Measurements from ENCODE around the gene GABRQ. TPM values are rescaled to one million over a fixed set of nuclear protein-coding genes. Genes with fewer than 3 reads are reported as not detected.
"Not testable (repeated sequence)": the region's sequence is repeated elsewhere in the genome, so short reads cannot be mapped to it uniquely, and the experiment has no call there.

GABRQ gene
- total RNA-seq, 1 donor from 2014 or later, result 0.05 TPM

GRCh38 chrX:152681012-152681411 is 43.3 kb downstream of the GABRQ start:
- H3K27me3 Mint-ChIP-seq (ENCODE audit: low read depth); H3K27ac Mint-ChIP-seq; H3K4me3 Mint-ChIP-seq (ENCODE audit: low read depth); H3K4me1 Mint-ChIP-seq (ENCODE audit: low read depth); H3K36me3 Mint-ChIP-seq (ENCODE audit: low read depth); intact Hi-C loops (cut with micrococcal nuclease); DNase-seq (ENCODE audit: low spot score); H3K9me3 Mint-ChIP-seq: not testable (repeated sequence)

GRCh38 chrX:152697952-152698931 is 60.5 kb downstream of the GABRQ start, which contains the start of gene MAGEA3:
MAGEA3 (plus strand) TSS chrX:152698794; CDS start chrX:152700833, 2,039 bp downstream.
- H3K4me3 Mint-ChIP-seq (ENCODE audit: low read depth); H3K9me3 Mint-ChIP-seq; intact Hi-C loops (cut with micrococcal nuclease); H3K27me3 Mint-ChIP-seq (ENCODE audit: low read depth); DNase-seq (ENCODE audit: low spot score); H3K27ac Mint-ChIP-seq; H3K36me3 Mint-ChIP-seq (ENCODE audit: low read depth); H3K4me1 Mint-ChIP-seq (ENCODE audit: low read depth): not testable (repeated sequence)

- DNase-seq (ENCODE audit: low spot score); H3K27me3 Mint-ChIP-seq (ENCODE audit: low read depth); H3K4me1 Mint-ChIP-seq (ENCODE audit: low read depth); H3K9me3 Mint-ChIP-seq; intact Hi-C loops (cut with micrococcal nuclease); H3K27ac Mint-ChIP-seq; H3K36me3 Mint-ChIP-seq (ENCODE audit: low read depth); H3K4me3 Mint-ChIP-seq (ENCODE audit: low read depth): not testable (repeated sequence)
These were observed 62.7 kb downstream of the GABRQ start for GRCh38 chrX:152700390-152700789.

- H3K36me3 Mint-ChIP-seq (ENCODE audit: low read depth); DNase-seq (ENCODE audit: low spot score); intact Hi-C loops (cut with micrococcal nuclease); H3K4me1 Mint-ChIP-seq (ENCODE audit: low read depth); H3K27ac Mint-ChIP-seq; H3K27me3 Mint-ChIP-seq (ENCODE audit: low read depth); H3K9me3 Mint-ChIP-seq; H3K4me3 Mint-ChIP-seq (ENCODE audit: low read depth): not testable (repeated sequence)
These were observed 68.8 kb downstream of the GABRQ start for GRCh38 chrX:152706500-152706899.

Other genes starting within 250 kb of the GABRQ start
- gene GABRA3, start 186.6 kb upstream of the GABRQ start, total RNA-seq, result not detected in 2 replicates
- gene MAGEA3, start 60.9 kb downstream of the GABRQ start, total RNA-seq, result not detected in 2 replicates
- not detected in 2 replicates for gene CSAG2, start 71.4 kb downstream of the GABRQ start, total RNA-seq
- not detected in 2 replicates for gene MAGEA2B, start 76.7 kb downstream of the GABRQ start, total RNA-seq
- gene CSAG1, start 95.8 kb downstream of the GABRQ start, total RNA-seq, result not detected in 2 replicates
- not detected in 2 replicates for gene MAGEA12, start 95.9 kb downstream of the GABRQ start, total RNA-seq
- not detected in 2 replicates for gene MAGEA2, start 115.9 kb downstream of the GABRQ start, total RNA-seq
- not detected in 2 replicates for gene CSAG3, start 121.3 kb downstream of the GABRQ start, total RNA-seq
- not detected in 2 replicates for gene MAGEA6, start 131.8 kb downstream of the GABRQ start, total RNA-seq
- gene CETN2, start 192.9 kb downstream of the GABRQ start, total RNA-seq, result 9.9 and 11.3 TPM in 2 replicates
- 25.9 and 26.7 TPM in 2 replicates for gene NSDHL, start 193.2 kb downstream of the GABRQ start, total RNA-seq

All from activated T-helper 2 cell treated with anti-CD3 and anti-CD28 coated beads, Interferon-gamma antibody, Interleukin-2, Interleukin-4, amounts not matched to agents 10 μg/mL and 5 μg/mL and 100 μg/mL, durations not matched to agents 14 hours and 24 hours and 36 hours (primary cell).